Superior temporal gyrus (tissue), 1 donor: ENCODE data around the gene NUP88.

Experiments used
- DNase-seq: peaks from one replicate; pipeline ENCODE4 v3.0.0-alpha.2; 2016; ENCODE audit errors: extremely low spot score

The NUP88 gene

GRCh38 chr17:5419959-5420653, 644 bp upstream of the NUP88 start, which contains the start of gene RPAIN:
Gene RPAIN, plus strand, starts transcription at chr17:5420182. Its CDS starts 29 bp downstream, at chr17:5420211.
- no peak for DNase-seq

- peak; percentile 34 for DNase-seq
Measured at GRCh38 chr17:5418858-5419355, 555 bp downstream of the NUP88 start.

DNA sequence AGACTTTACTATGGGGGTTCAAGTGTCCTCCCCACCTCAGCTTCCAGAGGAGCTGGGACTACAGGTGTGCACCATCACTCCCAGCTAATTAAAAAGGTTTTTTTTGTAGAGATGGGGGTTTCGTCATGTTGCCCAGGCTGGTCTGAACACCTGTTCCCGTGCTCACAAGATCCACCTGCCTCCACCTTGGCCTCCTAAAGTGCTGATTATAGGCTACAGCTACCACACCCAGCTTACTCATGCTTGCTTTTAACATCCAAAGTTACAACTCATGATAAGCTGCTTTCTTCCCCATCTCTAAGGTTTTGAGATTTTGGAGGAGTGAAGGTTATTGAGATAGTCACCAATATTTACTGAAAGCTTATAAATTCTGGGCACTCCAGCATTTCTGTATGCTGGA, 2.6 kb downstream of the NUP88 start:
- no peak for DNase-seq

- peak; percentile 35 for DNase-seq
Measured at GRCh38 chr17:5413682-5414081, 5.8 kb downstream of the NUP88 start.

DNA sequence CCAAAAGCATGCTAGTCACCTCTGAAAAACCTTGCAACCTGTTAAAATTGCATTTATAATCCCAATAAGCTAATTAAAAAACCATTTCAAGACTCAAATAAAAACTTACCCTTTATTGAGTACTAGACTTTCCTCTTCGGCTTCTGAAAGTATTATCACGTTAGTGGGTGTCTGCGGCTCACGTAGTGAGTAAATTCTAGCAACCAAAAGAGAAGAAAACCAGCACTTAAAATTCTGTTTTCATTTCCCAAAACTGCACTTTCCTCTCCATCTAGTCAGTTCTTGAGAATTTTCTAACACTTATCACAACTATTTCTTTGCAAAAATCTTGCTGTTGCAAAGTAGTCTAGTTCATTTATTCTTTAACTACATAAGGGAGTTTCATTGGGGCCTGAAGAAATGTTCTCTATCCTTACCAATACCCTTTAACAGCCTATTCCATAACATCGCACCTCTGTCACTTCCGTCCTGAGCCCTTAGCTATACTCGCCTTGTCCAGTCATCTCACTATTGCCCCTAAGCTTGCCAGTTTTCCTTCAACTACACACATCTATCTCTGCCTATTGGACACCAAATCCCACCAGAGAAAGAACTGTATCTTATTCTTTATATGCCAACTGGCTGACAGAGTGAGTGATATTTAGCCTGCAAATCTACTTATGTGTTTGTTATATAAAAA, 8.7 kb downstream of the NUP88 start:
- no peak for DNase-seq

- DNase-seq: no peak
Measured at GRCh38 chr17:5408186-5408585, 11.3 kb downstream of the NUP88 start.

- no peak for DNase-seq
Measured at GRCh38 chr17:5405400-5405799, 14.1 kb downstream of the NUP88 start.

GRCh38 chr17:5399767-5400166, 19.7 kb downstream of the NUP88 start:
- no peak for DNase-seq

GRCh38 chr17:5396612-5397011, 22.9 kb downstream of the NUP88 start:
- DNase-seq: no peak

DNA sequence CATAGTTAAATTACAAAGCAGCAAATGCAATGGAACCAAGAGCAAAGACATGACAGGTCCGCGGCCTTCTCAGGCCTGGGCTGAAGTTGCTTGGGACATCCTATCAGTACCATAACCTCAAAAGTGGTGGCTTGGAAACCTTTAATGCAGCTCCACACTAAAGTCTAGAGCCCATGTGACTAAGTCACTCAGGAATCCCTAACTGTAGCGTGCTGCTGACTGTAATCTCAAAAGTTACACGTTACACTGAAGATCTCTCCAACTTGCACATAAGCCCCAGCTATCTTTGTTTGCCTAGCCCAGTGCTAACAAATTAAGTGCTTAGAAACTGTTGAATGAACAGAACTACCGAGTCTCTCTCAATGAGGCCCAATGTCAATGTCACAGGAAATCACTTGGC, 27.8 kb downstream of the NUP88 start:
- no peak for DNase-seq

DNA sequence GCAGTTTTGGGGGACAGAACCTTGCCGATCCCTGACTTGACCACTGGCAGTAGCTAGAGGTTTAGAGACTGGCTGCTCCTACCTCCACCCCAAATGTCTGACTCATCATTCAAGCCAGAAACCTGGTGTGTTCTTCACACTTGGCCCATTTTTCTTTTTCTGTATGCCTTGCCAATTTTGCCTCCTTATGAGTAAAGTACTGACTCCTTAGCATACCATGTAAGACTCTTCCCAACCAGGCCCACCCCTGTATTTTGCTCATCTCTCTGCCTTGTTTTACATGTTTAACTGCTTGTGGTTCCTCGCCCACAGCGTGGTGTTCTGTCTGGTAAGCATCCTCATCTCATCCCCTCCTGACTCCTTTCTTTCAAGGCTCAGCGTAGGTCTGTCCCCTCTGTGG, 37.9 kb downstream of the NUP88 start:
- peak; percentile 33 for DNase-seq

GRCh38 chr17:5380491-5381135, 38.8 kb downstream of the NUP88 start:
- DNase-seq: no peak

DNA sequence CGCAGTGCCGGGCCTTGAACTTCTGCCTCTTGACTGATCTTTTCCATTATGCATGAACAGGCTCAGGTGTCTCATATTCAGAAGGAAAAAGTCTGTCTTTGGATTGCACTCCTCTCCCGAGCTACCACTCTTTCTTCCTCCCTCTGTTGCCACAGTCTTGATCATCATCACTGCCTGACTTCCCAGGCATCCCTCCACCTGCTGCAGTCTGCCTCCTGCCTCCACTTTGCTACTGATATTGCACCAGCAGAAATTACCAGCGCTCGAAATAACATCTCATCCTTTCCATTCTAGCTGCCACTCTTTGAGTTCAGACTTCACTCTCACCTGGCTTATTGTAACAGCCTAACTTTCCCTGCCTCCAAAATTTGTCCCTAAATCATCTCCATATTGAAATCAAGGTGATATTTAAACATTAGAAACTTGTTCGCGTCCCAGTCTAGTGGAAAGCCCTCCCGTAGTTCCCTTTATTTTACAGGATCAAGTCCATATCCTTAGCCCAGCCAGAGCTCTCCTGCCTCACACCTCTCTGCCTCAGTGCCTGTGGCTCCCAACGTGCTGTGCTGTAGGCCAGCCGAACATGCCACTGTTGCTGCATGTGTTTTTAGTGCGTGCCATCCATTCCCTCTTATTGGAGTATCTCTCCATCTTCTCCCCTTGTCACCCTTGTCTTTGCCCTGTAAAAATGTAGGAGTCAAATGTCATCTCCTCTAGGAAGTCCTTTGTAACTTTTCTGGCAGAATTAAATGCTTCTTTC, 39.9 kb downstream of the NUP88 start:
- no peak for DNase-seq

DNA sequence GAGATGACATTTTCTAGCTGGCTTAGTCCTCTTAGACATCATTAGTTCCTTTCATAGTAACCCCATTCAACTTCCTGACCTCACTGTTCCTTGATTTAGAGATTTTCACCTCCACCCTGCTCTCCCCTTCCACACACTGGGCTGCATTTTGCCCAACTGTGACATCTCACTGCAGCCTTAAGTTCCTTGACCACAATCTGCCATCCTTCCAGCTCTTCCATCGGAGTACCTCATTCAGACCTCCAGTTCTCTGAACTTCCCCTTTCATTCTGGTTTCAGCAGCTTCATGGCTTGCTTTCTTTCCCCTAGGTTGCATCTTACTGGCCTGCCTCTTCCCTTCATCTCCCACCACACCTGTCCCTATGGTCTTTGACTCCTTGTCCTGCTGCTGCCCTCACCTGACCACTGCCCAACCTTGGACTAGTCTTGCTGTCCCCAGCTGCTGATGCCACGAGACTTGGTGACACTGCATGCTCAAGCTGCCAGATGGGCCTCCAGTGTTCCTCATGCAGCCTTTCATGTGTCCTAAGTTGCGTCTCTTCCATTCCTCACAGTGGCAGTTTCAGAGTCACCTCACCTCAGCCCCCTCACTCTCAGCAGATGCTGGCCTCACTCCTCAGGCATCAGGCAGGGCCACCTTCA, 40.8 kb downstream of the NUP88 start:
- DNase-seq: no peak

DNA sequence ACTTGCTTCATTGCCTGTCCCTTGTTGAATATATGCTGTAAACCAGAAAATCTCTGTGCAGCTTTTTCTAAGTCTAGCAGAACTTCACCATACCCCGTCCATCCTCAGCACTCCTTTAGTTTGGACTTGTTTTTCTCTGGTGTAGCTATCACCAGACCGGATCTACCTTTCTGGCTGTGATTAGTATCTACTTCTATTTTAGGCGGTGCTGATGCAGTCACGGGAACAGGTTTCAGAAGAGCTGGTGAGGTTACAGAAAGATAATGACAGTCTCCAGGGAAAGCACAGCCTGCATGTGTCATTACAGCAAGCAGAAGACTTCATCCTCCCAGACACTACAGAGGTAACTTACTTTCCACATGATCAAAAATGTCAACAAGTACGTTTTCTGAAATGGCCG, 46.4 kb downstream of the NUP88 start:
- DNase-seq: peak; percentile 33

GRCh38 chr17:5370411-5370810, 49.1 kb downstream of the NUP88 start:
- DNase-seq: no peak

DNA sequence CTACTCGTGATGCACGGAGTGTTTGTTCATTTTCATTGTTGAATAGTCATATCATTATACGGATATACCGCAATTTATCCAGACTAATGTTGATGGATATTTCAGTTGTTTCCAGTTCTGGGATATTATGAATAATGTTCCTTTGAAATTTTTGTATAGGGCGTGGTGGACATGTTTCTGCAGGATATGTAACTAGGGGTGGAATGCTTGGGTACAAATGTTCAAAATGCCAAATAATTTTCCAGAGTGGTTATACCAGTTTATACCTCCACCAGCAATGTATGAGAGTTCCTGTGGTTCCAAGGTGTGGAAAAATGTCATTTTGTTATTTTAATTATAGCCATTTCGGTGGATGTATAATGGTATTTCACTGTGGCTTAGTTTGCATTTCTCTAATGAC, 53.6 kb downstream of the NUP88 start:
- DNase-seq: no peak

DNA sequence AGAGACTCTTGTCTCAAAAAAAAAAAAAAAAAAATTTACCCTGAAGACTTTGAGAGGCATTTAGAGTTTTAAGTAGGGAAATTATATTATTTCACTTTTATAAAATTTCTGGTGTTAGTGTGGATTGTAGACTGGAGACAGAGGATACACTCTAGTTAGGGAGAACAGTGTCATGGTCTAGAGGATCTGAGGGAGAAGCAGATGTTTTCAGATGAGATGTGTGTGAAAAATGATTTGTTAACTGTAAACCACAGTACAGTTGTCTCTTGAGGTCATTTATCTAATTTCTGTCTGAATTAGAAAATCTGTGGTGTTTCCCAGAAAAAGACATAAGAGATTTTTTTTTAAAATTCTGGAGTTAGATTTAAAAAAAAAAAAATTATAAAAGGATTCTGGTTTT, 54.8 kb downstream of the NUP88 start:
- DNase-seq: no peak

GRCh38 chr17:5364156-5364555, 55.3 kb downstream of the NUP88 start:
- no peak for DNase-seq

DNA sequence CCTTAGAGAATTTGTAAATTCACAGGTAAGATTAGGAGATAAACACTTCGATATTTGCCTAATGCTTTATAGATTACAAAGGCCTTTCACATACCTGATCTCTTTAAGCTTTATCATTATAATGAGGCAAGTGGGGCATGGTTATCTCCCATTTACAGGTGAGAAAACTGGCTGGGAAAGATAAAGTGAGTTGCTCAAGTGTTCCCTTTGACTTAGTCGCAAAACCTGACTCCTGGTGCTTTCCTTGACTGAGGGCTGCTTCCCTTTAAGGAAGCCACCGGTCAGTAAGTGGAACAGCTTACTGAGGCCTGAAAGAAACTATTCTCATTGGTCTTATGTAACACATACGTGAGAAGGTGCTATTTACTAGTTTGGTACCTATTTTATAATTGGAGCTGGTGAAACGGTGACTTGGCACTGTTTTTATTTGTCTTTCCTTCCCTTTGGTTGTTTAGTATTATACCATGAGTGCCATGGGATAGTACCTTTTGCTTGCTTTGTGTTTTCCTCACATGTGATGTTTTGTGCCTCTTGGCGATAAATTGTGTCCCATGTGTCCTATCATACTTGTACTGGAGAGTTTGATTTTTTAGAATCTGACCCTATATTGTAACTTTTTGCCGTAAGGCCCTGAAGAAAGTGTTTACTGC, 57.2 kb downstream of the NUP88 start:
- DNase-seq: peak; percentile 8

- no peak for DNase-seq
Measured at GRCh38 chr17:5361426-5361825, 58.0 kb downstream of the NUP88 start.
